HG02763 (cell line): ENCODE measurements around the gene RASL11A.
"Not testable (repeated sequence)": the region's sequence is repeated elsewhere in the genome, so short reads cannot be mapped to it uniquely, and the experiment has no call there.

Experiments
- ATAC-seq: cut with Tn5 transposase; IDR thresholded peaks from one replicate; pipeline ENCODE4 v1.9.1; 2021; ENCODE audit warnings: mild to moderate bottlenecking, moderate library complexity; ENCODE audit not compliant: unreplicated experiment

RASL11A gene, protein sequence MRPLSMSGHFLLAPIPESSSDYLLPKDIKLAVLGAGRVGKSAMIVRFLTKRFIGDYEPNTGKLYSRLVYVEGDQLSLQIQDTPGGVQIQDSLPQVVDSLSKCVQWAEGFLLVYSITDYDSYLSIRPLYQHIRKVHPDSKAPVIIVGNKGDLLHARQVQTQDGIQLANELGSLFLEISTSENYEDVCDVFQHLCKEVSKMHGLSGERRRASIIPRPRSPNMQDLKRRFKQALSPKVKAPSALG

DNA sequence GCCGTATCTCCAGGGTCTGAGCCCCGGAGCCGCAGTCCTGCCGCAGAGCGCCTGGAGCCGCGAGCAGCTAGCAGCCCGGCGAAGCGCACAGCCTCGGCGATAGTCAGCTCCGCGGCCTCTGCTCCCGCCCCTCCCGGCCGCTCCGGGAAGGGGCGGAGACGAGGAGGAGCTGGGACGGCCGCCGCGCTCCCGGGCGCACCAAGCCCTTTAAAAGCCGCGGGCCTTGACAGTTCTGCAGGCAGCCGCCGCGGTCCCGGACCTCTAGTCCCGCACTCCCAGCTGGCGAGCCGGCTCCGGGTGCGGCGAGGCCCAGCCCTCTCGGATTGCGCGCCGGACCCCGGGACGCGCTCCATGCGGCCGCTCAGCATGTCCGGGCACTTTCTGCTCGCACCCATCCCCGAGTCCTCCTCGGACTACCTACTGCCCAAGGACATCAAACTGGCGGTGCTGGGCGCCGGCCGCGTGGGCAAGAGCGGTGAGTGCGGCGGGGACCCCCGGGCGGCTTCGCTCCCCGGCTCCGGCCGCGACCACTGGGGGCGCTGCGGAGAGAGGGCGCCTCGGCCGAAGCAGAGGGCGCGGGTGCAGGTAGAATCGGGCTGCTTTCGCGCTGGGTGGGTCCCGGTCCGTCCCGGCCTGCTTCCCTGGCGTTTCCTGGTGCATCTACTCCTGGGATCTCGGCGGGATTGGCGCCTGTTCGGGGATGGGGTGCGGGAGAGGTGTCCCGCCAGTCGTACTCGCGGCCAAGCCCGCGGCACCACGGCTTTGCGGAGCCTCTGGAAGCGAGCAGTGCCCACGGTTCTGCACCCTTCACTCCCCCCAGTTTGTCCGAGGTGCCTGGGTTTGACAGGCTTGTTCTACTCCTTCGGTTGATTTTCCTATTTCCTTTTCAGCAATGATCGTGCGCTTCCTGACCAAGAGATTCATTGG lies at the start of gene RASL11A:
RASL11A (plus strand) TSS at position 237 of the 927 bp plus-strand sequence; CDS start at position 352, 115 bp downstream.
- ATAC-seq, result peak; percentile 85

DNA sequence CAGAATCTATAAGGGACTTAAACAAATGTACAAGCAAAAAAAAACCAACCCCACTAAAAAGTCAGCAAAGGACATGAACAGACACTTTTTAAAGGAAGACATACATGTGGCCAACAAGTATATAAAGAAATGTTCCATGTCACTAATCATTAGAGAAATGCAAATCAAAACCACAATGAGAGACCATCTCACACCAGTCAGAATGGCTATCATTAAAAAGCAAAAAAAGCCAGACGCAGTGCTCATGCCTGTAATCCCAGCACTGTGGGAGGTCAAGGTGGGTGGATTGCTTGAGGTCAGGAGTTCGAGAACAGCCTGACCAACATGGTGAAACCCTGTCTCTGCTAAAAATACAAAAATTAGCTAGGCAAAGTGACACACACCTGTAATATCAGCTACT lies 48.5 kb upstream of the RASL11A start:
- ATAC-seq, result not testable (repeated sequence)

DNA sequence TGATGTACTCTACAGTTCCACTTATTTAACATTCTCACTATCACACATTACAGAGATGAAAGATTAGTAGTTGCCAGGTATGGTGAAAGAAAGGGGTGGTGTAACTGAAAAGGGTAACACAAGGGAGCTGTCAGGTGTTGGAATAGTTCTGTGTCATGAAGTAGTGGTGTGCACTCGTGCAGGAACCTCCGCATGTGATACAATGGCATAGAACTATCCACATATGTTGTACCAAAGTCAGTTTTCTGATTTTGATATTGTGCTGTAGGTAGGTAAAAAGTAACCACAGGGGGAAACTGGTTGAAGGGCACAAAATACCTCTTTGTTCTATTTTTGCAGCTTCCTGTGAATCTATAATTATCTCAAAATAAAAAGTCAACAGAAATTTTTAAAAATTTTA lies 43.6 kb upstream of the RASL11A start:
- ATAC-seq, result no peak

DNA sequence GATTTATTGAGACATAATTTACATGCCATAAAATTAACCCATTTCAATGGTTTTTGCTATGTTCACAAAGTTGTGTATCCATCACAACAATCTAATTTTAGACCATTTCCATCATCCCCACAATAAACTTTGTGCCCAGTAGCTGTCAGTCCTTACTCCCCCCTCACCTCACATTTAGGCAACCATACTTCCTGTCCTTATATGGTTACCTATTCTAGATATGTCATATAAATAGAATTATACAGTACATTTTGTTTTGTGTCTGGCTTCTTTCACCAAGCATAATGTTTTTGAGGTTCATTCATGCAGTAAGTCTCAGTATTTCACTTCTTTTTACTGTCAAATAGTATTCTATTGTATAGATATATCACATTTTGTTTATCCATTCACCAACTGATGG lies 42.5 kb upstream of the RASL11A start:
- ATAC-seq, result no peak

DNA sequence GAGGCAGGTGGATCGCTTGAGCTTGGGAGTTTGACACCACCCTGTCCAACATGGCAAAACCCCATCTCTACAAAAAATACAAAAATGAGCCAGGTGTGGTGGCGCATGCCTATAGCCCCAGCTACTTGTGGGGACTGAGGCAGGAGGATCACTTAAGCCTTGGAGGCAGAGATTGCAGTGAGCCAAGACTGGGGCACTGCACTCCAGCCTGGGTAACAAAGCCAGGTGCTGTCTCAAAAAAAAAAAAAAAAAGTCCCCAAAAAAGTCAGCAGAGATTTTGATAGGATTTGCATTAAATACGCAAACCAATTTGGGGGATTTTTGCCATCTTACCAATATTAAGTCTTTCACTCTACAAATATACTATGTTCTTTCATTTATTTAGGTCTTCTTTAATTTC lies 41.0 kb upstream of the RASL11A start:
- no peak for ATAC-seq

DNA sequence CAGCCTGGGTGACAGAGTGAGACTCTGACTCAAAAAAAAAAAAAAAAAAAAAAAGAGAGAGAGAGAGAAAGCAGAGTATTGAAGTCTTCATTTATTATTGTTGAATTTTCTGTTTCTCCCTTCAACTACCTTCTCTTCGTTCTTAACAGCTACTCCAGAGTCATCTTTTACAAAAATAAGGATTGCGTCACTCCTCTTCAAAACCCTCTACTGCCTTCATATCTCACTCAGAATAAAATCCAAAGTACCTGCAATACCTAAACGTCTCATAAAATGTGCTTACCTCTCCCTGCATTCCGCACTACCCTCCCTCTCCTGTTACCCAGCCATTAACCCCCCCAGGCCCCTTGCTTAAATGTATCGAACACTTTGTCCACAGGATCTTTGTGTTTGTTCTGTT lies 36.7 kb upstream of the RASL11A start:
- no peak for ATAC-seq

DNA sequence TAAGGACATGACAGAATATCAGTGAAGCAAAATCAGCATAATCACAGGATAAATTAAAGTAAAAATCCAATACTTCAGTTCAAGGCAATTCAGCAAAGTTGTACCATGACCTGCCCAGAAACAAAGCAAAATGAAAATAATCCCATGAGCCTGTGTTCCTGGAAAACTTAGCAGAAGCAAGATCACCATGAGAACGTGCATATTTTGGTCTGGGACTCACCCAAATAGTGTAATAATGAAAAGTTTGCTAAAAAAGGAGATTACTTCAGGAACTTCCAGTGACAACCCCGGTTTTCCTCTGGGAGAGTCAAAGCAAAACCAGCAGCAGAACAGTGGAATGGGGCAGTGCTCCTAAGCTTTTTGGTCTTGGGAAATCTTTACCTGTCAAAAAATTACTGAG lies 34.2 kb upstream of the RASL11A start:
- ATAC-seq, result no peak

DNA sequence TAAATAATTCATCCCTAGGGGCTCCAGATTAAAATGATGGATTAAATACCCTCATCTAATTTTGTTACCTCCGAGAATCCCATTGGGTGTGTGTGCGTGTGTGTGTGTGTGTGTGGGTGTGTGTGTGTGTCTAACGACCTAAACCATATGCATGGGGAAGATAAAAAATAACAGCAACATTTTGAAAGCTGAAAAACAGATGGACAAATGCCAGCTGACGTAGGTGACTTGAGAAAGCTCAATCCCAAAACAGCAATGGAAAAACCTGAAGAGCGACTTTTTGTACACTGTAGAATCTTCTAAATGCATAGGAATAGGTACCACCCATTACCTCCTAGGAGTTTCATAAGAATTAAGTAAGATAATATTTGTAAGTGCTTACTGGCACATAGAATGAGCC lies 27.9 kb upstream of the RASL11A start:
- no peak for ATAC-seq

DNA sequence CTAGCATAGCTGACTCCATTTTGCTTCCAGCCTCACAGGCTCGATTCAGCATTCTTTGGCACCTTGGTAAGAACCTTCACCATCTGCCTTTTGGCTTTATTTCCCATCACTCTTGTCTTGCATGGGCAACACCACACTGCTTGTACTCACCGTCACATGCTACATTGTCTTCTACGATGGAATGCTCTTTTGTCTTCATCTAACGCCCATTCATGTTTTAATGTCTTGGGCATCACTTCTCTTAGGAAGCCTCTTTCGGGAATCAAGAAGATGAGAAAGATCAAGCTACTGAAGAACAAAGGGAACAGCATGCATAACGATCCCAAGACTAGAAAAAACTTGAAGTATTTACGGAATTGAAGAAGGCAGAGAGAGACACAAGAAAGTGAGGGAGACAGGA lies 25.0 kb upstream of the RASL11A start:
- no peak for ATAC-seq

DNA sequence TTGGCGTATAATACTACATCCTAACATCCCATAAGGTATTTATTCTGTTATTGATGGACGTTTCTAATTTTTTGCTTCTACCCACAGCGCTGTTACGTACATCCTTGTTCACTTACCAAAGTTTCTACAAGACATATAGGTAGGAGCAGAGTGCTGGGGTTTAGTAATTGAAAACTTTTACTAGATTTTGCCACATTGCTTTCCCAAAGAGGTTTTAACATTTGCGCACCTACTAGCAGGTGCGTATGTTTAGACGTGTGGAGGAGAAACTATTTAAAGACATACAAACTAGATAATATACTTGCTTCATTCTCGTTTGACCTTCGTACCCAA lies 19.8 kb upstream of the RASL11A start:
- no peak for ATAC-seq

DNA sequence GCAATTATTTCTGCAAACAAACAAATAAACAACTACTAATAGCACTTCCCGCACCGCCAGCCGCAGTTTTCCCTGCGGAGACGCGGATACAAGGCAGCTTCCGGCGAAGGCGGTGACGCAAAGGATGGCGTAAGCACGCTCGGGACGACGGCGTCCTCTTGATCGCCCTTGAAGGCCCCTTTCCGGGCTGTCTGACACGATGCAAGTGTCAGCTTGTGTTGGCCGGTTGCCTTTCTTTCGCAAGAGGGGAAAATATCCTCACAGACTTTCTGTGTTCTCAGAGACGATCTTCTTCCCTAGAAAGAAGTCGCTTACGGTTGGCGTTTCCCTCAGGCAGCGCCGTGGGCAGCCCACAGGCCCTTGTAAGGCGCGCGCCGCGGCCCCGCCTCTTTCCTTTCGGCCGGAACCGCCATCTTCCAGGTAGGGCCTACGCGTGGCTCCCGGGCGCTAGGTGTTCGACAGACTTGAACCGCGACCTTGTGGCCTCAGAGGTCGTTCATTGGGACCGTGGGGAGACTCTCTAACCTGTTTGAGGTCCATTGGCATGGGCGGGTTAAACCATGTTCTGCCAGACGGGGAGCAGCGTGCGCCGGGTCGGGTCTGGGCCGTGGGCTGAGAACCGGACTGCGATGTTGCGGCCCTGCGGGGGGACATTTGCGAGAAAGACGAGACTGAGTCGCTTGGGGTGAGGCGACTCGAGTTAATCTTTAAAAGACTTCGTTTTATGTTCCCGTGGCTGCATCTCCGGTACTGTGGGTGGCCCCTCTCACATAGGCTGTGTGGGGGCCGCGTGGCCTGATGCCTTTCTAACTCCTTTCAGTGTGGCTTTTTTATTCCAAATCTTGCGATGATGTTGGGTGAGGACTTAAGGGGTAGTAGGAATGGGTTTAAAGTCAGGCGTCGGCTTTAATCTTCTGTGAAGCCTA lies 19.2 kb upstream of the RASL11A start, which contains the start of gene RPL21:
RPL21 (plus strand) TSS at position 393 of the 926 bp plus-strand sequence. CDS start 2,219 bp downstream, outside the sequence.
- peak; percentile 96 for ATAC-seq

DNA sequence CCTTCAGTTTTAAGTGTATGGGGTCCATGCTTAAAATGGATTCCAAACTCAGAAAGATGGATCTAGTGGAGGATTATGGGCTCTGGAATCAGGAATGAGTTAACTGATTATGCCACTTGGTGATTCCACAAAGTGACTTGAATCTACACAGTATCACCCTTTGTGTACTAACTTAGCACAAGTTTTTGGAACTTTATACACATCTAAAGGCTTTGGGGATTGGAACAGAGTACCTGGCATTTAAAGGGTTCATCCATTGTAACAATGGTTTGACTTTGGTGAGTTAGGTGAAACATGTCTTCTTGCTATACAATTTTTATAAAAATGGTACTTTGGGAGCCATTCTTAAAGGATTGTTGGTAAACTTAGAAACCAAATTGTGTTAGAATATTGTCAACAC lies 18.2 kb upstream of the RASL11A start:
- no peak for ATAC-seq

DNA sequence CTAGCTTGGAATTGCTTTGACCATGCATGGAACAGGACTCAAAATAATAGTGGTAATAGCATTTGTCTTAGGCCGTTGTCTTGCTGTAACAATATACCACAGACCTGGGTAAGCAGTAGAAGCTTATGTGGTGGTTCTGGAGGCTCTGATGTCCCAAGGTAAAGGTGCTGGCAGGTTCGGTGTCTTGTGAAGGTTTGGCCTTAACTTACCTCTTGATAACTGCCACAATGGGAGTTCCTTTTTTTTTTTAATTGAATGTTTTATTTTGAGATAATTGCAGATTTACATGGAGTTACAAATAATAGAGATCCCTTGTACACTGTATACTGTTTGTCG lies 13.4 kb upstream of the RASL11A start:
- ATAC-seq, result no peak

DNA sequence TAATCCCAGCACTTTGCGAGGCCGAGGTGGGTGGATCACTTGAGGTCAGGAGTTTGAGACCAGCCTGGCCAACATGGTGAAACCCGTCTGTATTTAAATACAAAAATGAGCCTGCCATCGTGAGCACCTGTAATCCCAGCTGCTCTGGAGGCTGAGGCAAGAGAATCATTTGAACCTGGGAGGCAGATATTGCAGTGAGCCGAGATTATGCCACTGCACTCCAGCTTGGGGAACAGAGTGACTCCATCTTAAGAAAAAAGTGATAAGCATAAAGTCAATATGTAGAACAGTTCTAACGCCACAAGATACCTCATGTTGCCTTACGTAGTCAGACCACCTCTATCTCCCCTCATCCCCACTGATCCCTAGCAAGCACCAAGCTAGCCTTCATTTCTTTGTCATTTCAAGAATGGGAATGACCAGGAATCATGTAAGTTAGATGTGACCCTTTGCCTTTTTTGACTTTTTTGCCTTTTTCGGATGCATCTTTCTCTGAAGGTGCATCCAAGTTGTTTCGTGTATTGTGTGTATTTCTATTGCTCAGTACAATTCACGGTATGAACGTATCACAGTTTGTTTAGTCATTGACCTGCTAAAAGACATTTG lies 12.9 kb upstream of the RASL11A start:
- ATAC-seq, result no peak

DNA sequence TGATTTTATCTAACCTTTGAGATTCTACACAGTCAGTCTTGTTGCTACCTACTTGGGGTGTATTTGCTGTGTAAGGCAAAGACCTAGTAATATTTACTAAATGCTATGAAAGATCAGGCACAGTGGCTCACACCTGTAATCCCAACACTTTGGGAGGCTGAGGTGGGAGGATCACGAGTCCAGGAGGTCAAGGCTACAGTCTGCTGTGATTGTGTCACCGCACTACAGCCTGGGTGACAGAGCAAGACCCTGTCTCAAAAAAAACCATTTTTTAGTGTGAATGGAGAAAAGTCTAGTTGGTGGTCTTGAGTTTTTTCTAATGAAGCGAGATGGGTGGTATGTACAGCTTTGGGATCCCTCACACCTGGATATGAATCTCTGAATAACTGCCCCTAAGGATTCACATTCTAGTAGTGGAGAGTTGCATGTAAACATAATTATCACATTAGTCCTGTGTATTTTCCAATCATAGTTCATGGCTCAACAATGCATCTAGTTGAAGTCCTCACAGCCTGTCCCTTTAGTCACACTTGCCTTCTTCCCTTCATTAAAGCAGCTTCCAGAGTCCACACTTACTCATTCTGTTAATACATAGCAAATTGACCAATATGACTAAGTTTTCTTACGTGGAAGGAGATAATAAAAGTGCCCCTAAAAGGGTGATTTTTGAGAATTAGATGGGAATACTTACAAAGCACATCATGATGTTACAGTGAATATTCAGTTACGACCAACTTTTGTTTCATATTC lies 11.8 kb upstream of the RASL11A start:
- no peak for ATAC-seq

DNA sequence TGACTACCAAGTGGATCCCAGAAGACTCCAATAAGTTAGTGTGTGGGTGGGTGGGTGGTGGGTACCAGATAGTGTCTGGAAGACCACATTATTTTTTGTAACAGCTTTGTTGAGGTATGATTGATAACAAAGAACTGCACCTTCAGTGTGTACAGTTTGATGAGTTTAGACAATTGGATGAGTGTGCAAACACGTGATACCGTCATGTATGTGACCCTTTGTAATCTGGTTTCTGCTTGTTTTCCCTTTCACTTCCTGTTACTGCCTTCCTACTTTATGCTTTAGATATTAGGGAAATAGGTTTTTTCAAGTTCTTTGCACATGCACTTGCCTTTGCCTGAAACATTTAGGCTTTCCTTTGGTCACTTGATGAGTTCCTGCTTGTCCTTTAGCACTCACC lies 10.8 kb upstream of the RASL11A start:
- no peak for ATAC-seq

DNA sequence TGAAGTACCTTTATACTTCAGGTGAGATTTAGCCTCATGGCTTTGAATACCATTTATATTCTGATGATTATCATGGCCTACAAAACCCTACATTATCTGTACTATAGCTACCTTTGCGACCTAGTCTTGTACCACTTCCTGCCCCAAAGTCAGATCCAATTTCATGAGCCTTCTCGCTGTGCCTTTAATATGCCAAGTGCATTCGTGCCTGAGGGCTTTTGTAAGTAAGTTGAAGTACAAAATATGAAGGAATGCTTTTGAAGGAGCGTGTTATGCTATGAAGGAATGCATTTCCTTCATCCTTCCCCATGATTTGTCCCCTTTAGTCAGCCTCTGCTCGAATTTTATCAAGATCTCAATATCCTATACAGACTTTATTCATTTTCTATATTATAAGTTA lies 9.2 kb upstream of the RASL11A start:
- ATAC-seq, result no peak

DNA sequence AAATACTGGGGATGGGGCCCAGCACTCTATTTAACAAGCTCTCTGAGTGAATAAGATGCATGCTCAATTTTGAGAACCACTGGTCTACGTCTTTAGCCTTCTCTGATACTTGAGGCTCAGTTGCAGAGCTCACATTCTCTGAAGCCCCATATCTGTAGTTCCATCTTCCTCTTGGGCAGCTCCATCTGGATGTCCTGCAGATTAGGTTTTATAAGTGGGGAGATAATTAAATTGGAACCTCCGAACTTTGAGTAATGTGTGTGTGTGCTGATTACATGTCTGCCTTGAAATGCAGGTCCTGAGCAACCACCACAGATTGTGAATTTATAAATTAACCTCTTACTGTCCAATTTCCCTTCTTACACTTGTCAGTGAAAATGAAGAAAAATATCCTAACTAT lies 7.2 kb upstream of the RASL11A start:
- no peak for ATAC-seq

DNA sequence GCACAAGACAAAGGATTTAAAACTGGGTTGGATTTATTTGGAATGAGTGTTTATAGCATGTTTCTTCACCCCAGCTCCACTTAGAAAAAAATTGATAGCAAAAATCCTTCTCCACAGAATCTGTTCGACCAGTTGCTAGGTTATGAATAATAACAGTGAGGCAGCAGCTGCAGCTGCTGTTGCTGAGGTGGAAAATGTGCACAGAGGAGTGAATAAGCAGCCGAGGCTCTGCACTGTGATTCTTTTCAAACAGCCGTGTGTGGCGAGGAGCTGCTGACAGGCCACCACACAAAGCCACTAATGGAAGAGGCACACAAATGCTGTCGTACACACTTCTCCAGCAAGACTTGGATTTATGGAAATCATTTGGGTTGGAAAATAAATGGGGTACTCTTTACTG lies 6.4 kb upstream of the RASL11A start:
- ATAC-seq, result no peak

DNA sequence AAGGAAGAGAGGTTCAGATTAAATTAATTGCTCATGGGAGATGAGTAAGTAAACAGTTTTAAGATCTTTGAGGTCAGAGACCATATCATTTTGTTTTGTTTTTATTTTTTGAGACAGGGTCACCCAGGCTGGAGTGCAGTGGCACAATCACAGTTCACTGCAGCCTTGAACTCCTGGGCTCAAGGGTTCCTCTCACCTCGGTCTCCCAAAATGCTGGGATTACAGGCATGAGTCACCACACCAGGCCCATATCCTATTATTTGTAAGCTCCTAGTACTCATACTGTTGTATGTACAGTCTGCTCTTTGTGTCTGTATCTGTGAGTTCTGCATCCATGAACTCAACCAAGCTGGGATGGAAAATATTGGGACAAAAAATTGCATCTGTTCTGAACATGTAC lies 6.0 kb upstream of the RASL11A start:
- no peak for ATAC-seq
